Activated CD4-positive, alpha-beta T cell treated with anti-CD3 and anti-CD28 coated beads, Interleukin-2, amount 50 U/mL, for 16 hours (primary cell): ENCODE data around the gene PLXNA1.

Source experiments
- DNase-seq: peaks from one replicate; pipeline ENCODE4 v3.0.0-alpha.2; 2020

PLXNA1 gene

GRCh38 chr3:126982471-126983175, at the start of gene PLXNA1:
Gene PLXNA1 (plus strand): TSS chr3:126983115. CDS start chr3:126988594, 5,479 bp downstream.
- DNase-seq = peak; percentile 84

DNA sequence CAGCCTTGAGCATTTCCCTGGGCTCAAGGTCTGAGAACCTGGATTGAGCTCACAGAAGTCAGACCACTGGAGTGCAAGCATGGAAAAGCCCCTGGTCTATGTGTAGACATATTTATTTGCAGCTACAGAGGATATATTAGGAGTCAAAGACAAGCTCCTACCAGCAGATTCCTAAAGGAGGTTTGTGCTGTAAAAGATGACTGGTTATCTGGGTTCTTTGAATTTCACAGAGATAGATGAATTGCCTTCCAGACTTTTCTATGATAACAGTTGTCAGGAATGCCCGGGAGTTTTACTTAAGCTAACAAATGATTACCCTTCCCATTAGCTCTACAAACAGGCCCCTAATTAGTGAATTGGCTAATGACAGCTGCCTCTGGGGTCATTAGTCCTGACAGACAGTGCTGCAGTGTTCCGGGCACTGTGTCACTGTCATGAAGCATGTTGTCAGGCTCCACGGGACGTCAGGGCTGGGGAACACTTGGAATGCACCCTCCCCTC, 48.8 kb upstream of the PLXNA1 start:
- DNase-seq = no peak

DNA sequence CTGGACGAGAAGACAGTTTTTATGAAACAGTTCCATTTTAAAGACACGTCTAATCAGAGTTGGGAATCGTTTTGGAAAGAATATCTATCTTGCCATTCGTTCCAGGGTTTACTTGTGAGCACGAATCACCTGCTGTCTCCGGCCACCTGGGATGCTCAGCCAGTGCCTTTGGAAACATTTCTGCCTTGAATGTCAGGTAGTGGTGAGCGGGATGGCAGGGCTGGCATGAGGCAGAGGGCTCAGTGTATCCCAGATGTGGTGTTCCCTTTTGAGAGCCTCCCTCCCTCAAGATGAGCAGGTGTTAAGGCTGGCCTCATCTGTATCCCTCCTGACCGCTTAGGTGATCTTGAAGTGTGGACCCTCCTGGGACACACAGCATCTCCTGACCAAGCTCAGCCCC, 47.9 kb upstream of the PLXNA1 start:
- DNase-seq = no peak

GRCh38 chr3:126935756-126936509, 47.0 kb upstream of the PLXNA1 start:
- no peak for DNase-seq

- DNase-seq = no peak
Observed at GRCh38 chr3:126936853-126937425, 46.0 kb upstream of the PLXNA1 start.

DNA sequence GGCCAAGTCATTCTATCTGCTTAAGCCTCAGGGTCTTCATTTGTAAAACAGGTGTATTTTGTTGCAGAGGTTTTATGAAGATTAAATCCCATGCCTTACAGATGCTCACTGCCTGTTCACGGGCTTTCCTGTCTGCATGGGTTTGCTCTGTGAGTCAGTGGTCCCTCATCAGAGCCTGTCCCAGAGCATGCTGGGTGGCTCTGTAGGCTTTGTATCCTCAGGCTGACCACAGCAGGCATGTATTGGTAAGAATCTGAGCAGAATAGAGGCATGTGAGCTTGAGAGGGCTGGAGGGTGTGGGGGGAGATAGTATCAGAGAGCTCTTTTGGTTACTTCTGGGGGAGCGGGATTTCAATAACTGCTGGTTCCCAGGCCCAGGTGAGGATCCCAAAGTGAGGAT, 45.4 kb upstream of the PLXNA1 start:
- DNase-seq = no peak

- no peak for DNase-seq
Observed at GRCh38 chr3:126937973-126938372, 44.9 kb upstream of the PLXNA1 start.

GRCh38 chr3:126938520-126939337, 44.2 kb upstream of the PLXNA1 start:
- no peak for DNase-seq

- DNase-seq = no peak
Observed at GRCh38 chr3:126939338-126939718, 43.6 kb upstream of the PLXNA1 start.

DNA sequence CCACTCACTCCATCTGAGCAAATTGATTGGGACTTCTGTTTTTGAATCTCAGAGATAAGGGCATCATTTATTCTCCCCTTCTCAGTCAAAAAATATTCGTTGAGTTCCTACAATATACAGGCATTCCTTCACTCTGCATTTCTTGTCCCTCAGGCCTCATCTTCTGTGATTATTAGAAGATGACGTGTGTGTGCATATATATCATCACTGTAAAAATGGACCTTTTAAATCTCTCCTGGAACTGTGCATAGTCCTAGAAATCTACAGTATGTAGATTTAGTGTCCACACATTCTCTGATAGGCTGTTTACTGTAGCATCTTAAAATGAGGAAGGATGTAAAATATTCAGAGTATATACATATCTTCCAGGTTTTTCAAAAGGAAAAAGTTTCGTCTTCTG, 43.2 kb upstream of the PLXNA1 start:
- no peak for DNase-seq

- DNase-seq = peak; percentile 8
Observed at GRCh38 chr3:126941721-126942270, 41.1 kb upstream of the PLXNA1 start.

DNA sequence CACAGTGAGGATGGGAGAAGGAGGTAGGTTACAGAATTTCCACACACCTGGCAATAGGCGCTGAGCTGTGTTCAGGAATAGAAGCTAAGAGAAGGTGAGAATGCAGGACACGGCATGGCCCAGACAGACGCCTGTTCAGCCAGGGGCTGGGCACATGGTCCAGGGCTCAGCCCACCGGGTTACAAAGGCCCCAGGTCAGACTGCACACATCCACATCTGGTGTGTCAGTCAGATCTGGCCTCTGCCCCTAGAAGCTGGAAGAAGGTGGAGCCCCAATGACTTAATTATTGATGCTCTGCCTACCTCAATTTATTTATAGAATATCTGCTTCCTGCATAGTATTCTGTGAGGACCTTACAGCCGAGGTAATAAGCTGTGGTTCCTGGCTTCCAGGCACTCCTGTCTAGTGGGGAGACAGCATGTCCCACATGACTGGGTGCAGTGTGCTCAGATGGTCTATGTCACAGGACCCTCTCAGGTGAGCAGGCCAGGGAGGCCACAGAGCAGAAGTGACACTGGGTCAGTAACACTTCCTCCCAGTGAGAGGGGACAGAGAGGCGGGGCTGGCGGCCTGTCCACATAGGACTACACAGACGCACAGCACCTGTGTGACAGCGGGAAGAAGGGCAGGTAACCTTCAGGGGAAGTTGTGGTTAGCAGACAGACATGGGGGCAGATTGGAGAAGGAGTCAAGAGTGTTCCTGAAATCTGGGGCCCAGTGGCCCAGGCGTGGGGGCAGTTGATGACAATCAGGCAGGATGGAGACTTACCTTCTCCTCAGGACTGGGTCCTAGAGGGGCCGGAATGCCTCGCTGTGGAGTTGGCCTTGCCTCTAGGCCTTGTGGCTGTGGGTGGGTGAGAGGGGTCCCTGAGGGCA, 38.6 kb upstream of the PLXNA1 start:
- DNase-seq = no peak

GRCh38 chr3:126945171-126945721, 37.7 kb upstream of the PLXNA1 start:
- DNase-seq = no peak

GRCh38 chr3:126945891-126946290, 37.0 kb upstream of the PLXNA1 start:
- DNase-seq = no peak

- DNase-seq = no peak
Observed at GRCh38 chr3:126946405-126946804, 36.5 kb upstream of the PLXNA1 start.

- no peak for DNase-seq
Observed at GRCh38 chr3:126947429-126947828, 35.5 kb upstream of the PLXNA1 start.

DNA sequence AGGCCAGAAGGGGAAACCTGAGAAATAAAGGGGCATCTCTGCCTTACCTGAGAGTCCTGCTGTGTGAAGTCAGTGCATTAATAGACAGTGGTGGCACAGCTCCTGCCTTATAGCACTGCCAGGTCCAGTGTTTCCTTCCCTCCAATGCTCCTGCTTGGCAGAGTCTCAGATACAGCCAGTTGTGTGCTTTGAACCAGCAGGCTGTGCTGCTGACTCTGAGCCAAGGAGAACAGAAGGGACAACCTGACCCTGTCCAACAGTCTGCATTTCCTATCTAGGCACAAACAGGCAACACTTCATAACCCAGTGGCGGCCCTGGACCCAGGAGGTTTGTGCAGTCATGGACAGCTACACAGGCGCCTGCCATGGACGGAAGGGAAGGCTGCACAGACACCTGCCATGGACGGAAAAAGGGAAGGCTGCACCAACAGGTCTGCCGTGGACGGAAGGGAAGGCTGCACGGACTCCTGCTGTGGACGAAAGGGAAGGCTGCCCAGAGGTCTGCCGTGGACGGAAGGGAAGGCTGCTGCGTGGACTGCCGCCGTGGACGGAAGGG, 33.9 kb upstream of the PLXNA1 start:
- DNase-seq = no peak

DNA sequence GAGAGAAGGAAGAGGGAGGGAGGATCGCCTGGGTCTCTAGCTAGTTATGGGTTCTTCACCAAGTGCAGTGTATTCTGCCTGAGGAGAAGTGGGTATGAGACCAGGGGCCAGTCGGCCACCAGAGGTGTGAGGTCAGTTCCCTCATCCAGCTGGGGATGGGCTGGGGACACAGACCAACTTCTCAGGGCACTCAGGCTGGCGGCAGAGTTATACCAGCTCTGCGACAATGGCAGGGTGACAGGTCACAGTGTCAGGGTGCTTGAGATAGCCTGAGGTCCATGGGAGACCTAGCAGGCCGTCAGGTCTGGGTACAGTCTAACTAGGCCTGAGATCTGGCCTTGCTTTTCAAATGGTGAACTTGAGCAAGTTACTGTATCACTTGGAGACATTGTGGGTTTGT, 31.4 kb upstream of the PLXNA1 start:
- no peak for DNase-seq

- DNase-seq = no peak
Observed at GRCh38 chr3:126952261-126952982, 30.5 kb upstream of the PLXNA1 start.

DNA sequence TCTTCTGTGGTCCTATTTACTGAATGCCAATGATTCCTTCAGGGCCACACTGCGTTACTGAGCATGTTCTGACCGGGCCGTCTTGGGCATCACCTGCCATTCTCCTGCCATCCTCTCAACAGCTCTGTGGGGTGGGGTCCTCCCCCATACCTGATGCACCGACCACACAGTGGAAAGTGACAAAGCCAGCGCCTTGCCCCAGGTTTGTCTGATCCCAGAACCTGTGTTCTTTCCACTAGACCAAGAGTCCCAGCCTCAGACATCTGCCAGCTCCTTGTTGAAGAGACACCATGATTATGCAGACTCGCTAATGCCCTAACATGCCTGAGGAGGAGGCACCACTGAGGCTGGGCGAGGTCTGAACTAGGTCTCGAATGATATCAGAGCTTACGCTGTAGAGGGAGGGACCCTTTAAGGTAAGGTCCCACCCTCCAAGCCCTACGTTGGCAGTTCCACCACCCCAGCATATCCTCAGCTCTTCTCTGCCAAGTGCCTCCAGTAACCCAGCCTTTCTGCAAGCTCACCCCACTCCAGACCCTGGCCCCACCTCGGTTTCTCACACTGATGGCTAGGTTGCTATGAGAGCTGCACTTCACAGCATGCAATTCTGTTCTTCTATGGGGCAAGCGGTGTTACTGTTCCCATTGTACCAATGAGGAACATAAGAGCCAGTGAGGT, 29.8 kb upstream of the PLXNA1 start:
- DNase-seq = no peak
